ENCODE results near the gene PTPRN2. TPM values are rescaled to one million over a fixed set of nuclear protein-coding genes. Genes with fewer than 3 reads are reported as not detected.

PTPRN2 gene
- total and polyA plus RNA-seq, 2 of the 8 experiments (the other 6 are each of a cell fraction or from before 2014, with no cell fraction given): 2.6 to 4.5 TPM

GRCh38 chr7:158017111-158018097 lies 570.2 kb downstream of the PTPRN2 start:
- no peaks in the 10 kb centered on the region for H3K79me1 ChIP-seq (ENCODE audit: low read depth, low read length)
- H3K23ac ChIP-seq (ENCODE audit: insufficient read length): no peak overlapping the region
- no peak overlapping the region for H3K56ac ChIP-seq (replicated peaks; ENCODE audit: insufficient read length, low read depth, low read length)
- DNase-seq (ENCODE audit: low read depth in 1 of 2, low spot score in 2 of 2): peak in 1 of 2 experiments; percentile 43
- H3K18ac ChIP-seq (ENCODE audit: extremely low read depth, low read length): peak overlapping the region; percentile 4; the same call in 1 of the 2 replicates
- no peak overlapping the region for H3K14ac ChIP-seq (ENCODE audit: insufficient read length)
- H2BK12ac ChIP-seq (ENCODE audit: low read depth, low read length): peak overlapping the region; percentile 92; the same call in 1 of the 2 replicates
- FAIRE-seq: peak; percentile 55
- no peak overlapping the region for H3K27ac ChIP-seq (ENCODE audit: low read depth, low read length)
- H2BK20ac ChIP-seq (ENCODE audit: low read length): 0 out of 2 replicates have a peak overlapping the region, but pooled peaks have one; percentile 86
- peaks cover 16% of the 10 kb centered on the region for H3K23me2 ChIP-seq (ENCODE audit: low read depth, low read length)
- peak overlapping the region; percentile 86 for H4K91ac ChIP-seq (replicated peaks; ENCODE audit: insufficient read length, low read length)
- H2BK15ac ChIP-seq (ENCODE audit: low read length): no peak overlapping the region
- WGBS, 2 experiments (ENCODE audit: extremely low coverage in 1 of 2, insufficient coverage in 1 of 2, insufficient read length in 1 of 2, insufficient replicate concordance in 2 of 2, low coverage in 1 of 2, low lambda C conversion rate in 2 of 2, missing lambda C conversion rate in 1 of 2): 49% methylated on average over 16 of the region's 16 CpGs; no CpG with 5 or more reads in 1 of the 2 experiments
- H3K79me2 ChIP-seq (ENCODE audit: control insufficient read depth in 1 of 2, insufficient read depth in 2 of 2, low read length in 2 of 2): no peaks in the 10 kb centered on the region
- no peak overlapping the region for H4K5ac ChIP-seq (ENCODE audit: insufficient read length, low read depth, low read length)
- no peaks in the 10 kb centered on the region for H3K9me3 ChIP-seq (ENCODE audit: insufficient read depth in 2 of 2, low read depth in 1 of 2, low read length in 1 of 2)
- H3K4me2 ChIP-seq (ENCODE audit: insufficient read depth in 1 of 2, low read depth in 2 of 2, low read length in 2 of 2): peak overlapping the region; percentile 86 to 96; a peak in 2 of 4 replicates
- H3K4me3 ChIP-seq (ENCODE audit: extremely low read depth in 1 of 4, insufficient read depth in 2 of 4, low read depth in 3 of 4, low read length in 4 of 4): peak overlapping the region in 1 of 4 experiments; percentile 60; a peak in 2 of 8 replicates
- H4K20me1 ChIP-seq (replicated peaks in 1 of 2; ENCODE audit: control insufficient read depth in 1 of 2, insufficient read depth in 2 of 2, low read length in 2 of 2): no peaks in the 10 kb centered on the region
- peaks cover 0 to 20% (median 8%) of the 10 kb centered on the region in 4 experiments; a peak in 6 of 7 replicates for H3K27me3 ChIP-seq (replicated peaks in 1 of 4; ENCODE audit: control insufficient read depth in 3 of 4, extremely low read depth in 1 of 4, insufficient read depth in 3 of 4, low read length in 3 of 4)
- no peaks in the 10 kb centered on the region for H3K36me3 ChIP-seq (ENCODE audit: control insufficient read depth in 2 of 4, insufficient read depth in 4 of 4, low read length in 3 of 4)
- H2AFZ ChIP-seq (ENCODE audit: low read length): no peak overlapping the region
- TF ChIP-seq BRCA1 (IDR thresholded peaks at IDR 0.05; ENCODE audit: low read depth, low read length) (no peak), CREB1 (IDR thresholded peaks at IDR 0.05) (no peak), RFX5 (IDR thresholded peaks at IDR 0.05; ENCODE audit: borderline replicate concordance, low read depth, low read length) (no peak), SIN3A (conservative IDR thresholded peaks at IDR 0.05 in 1 of 2, IDR thresholded peaks at IDR 0.05 in 1 of 2; ENCODE audit: low read depth in 1 of 2, low read length in 2 of 2) (no peak)
- TF ChIP-seq, protein P1, sequence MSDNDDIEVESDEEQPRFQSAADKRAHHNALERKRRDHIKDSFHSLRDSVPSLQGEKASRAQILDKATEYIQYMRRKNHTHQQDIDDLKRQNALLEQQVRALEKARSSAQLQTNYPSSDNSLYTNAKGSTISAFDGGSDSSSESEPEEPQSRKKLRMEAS (IDR thresholded peaks at IDR 0.05): 0 out of 2 replicates have a peak, but pooled peaks have one; percentile 14
- ChIA-PET CTCF (ENCODE audit: partially characterized antibody) (interaction anchor here (0.7 kb wide), 2 partner anchors 24 to 379 kb away, joined by 3 to 4 read pairs; no protein-coding TSS in a partner anchor), POLR2A (ENCODE audit: partially characterized antibody) (no interaction called here)
- H2BK120ac ChIP-seq (replicated peaks; ENCODE audit: low read depth, low read length): peak overlapping the region; percentile 24
- H2BK5ac ChIP-seq (ENCODE audit: low read depth, low read length): no peak overlapping the region
- no peak overlapping the region for H2AK5ac ChIP-seq (ENCODE audit: low read depth, low read length)
- peaks cover 3 to 36% (median 20%) of the 10 kb centered on the region in 4 experiments; a peak in 6 of 7 replicates for H3K4me1 ChIP-seq (replicated peaks in 1 of 4; ENCODE audit: control insufficient read depth in 3 of 4, insufficient read depth in 4 of 4, low read length in 3 of 4)
- H4K8ac ChIP-seq (ENCODE audit: extremely low read depth, insufficient read depth, low read length): no peak overlapping the region
- no peak overlapping the region for H3K4ac ChIP-seq (replicated peaks; ENCODE audit: insufficient read length, low read depth, low read length)
- no peak overlapping the region for H3K9ac ChIP-seq (replicated peaks in 1 of 4; ENCODE audit: extremely low read depth in 1 of 4, low read depth in 3 of 4, low read length in 3 of 4)

Measured in H1 (cell line).